Activated T-cell treated with anti-CD3 and anti-CD28 coated beads for 1 hour (primary cell): ENCODE data around the gene CA10.

ENCODE experiments used
- DNase-seq: peaks from one replicate; pipeline ENCODE4 v3.0.0-alpha.2; 2020; ENCODE audit warnings: low read depth

Gene CA10

GRCh38 chr17:51765282-51766135 lies 393.0 kb downstream of the CA10 start:
- DNase-seq, result no peak

- DNase-seq, result peak; percentile 8
Observed at GRCh38 chr17:51764387-51764971, 394.0 kb downstream of the CA10 start.

DNA sequence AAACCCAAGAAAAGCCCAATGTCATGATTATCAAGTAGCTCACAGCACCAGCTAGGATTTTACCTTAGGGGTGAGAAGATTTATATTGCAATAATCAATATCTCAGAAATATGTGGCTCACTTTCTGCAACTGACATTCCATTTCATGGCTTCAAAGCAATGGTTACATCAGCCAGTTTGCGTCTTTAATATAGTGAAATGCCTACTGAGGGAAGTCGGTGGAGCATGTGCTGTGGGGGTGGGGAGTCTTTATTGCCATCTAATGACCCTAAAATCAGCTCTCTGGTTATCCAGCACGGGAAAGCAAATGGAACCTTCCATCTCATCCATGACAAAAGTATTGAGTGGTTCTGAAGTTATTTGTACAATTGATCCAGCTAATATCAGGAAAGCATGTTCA lies 395.5 kb downstream of the CA10 start:
- DNase-seq, result no peak

GRCh38 chr17:51761105-51761504 lies 397.4 kb downstream of the CA10 start:
- DNase-seq, result no peak

GRCh38 chr17:51759260-51759659 lies 399.3 kb downstream of the CA10 start:
- no peak for DNase-seq

DNA sequence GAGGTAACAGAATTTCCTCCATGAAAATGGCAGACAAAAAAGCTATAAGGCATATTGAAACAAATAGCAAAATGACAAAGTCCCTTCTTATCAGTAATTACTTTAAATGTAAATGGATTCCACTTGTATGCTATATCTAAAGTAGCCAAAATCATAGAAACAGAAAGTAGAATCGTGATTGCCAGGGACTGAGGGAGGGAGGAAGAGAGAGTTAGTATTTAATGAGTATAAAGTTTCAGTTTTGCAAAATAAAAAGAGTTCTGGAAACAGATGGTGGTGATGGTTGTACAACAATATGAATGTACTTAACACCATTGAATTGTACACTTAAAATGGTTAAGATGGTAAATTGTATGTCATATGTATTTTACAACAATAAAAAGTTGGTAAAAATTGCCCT lies 407.4 kb downstream of the CA10 start:
- DNase-seq, result no peak

DNA sequence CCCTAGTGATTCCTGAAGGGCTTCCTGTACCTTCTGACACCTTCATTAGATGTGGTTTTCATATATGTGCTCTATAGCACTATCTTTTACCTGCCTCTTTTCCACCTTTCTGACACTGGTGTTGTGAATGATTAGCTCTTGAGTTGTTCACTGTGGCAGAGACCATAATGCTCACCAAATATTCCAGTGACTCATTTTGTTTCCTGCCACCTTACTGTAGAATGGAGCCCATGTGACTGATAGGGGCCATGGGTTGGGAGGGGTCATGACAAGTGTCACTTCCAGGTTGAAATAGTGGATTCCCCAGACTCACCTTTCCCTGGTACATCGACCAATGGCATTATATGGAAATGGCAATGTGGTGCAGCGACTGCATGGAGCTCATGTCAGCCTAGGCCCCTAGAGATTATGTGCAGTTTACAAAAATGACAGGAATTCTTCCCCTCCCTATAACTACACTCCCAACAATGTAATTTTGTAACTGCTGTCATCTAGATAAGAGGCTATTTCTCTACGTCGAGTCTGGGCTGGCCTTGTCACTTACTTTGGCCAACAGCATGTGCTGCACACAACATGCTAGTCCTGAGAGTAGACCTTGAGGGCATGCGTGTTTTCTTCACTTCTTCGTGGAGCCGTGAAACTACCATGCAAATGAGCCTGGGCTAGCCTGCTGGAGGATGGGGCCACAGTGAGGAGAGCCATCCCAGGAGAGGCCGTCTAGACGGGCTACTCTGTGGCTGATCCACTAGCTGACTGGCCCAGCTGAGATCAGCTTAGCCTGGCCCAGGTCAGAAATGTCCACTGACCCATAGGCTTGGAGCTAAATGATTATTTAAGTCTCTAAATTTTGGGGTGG lies 409.5 kb downstream of the CA10 start:
- no peak for DNase-seq

DNA sequence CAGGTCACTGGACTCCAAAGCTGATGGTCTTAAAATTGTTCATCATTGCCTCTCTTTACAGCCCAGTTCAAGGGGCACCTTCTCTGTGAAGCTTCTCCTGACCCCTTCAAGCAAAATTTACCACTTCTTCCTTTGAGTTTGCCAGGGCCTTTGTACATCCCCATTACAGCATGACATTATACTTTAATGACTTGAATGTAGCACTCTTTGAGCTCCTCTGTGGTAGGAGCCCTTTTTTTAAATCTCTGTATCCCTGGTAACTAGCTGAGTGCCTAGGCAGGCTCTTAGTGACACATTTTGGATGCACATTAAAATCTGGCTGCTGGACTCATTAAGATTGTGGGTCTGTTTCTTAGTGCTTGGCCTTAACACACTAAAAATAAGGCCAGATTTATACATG lies 412.1 kb downstream of the CA10 start:
- DNase-seq, result no peak

- DNase-seq, result no peak
Observed at GRCh38 chr17:51745993-51746392, 412.5 kb downstream of the CA10 start.

DNA sequence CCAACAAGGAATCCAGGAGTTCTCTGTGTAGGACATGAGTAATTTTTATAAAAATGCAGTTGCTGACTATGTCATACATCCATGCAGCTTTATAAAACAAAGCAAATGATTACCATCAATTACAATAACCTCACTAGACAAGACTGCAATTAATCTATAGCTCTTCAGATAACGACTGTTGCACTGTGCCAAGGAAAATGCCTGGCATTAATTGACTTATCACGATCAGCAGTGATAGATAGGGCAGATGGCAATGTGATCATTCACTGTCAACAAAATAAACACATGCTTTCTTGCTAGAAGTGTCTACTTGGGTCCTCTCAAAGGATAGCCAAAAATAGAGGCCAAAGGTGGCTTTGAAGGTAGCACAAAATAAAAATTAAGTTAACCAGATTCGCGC lies 415.0 kb downstream of the CA10 start:
- DNase-seq, result no peak

GRCh38 chr17:51742571-51742970 lies 415.9 kb downstream of the CA10 start:
- no peak for DNase-seq

DNA sequence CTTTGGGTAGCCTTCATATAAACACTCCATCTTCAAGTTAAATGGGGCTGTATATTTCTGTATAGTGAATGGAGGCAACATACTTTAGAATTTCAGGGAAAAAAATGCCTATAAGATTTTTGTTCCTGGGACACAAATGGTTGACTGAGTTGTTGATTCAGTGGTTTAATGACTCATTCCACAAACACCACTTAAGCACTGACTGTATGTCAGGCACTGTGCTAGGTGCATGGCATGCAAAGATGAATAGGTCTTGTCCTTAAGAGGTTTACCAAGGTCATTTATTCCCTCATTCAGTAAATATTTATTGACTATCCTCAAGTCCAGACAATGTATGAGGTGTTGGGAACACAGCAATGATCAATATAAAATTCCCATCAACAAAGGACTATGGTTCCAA lies 417.1 kb downstream of the CA10 start:
- DNase-seq, result no peak

GRCh38 chr17:51740531-51740930 lies 418.0 kb downstream of the CA10 start:
- no peak for DNase-seq

DNA sequence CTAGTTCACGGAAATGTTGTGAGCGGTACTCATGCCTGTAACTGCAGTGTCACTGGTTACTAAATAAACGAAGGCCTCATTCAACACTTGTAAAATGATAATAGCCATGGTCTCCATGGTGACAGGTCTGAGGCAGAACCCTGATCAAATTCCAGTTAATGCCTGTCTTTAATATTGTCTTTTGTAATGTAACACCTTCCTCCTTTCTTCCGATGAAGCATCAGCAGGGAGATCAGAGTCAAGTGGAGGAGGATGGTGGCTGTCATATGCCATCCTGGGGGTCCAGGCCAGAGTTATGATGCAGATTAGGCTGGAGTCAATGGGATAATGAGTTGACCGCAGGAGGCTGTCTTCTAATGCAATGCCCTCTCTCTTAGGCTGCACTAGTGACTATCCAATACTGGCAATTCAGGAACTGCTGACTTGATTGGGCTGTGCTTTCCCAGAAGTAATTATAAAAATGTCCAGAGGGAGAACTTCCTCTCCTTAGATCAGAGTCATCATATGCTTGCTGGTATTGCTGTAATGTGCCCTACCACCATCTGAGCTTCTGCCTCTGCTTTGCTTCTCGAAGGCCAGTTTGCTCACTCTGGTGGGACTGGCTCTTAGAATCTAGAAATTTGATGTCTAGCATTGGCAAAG lies 419.1 kb downstream of the CA10 start:
- DNase-seq, result no peak

DNA sequence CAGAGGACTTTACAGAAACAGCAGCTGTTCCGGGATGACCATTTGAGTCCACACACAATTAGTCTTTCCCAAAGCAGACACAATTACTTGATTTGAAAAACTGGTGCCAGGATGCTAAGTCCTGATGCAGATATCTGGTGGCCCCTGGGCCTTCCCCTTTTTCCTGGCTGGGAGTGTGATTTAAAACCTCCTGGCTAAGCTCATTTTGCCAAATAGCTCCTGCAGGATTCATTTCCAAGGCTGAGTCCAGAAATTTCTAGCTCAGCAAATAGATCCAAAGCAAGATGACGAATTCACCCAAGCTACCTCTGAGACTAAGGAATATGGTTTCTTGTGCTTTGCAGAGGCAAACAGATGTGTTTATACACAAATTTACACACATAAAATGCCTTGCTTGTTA lies 422.2 kb downstream of the CA10 start:
- DNase-seq, result no peak

GRCh38 chr17:51734976-51735375 lies 423.5 kb downstream of the CA10 start:
- DNase-seq, result no peak

GRCh38 chr17:51734462-51734861 lies 424.1 kb downstream of the CA10 start:
- peak; percentile 1 for DNase-seq

DNA sequence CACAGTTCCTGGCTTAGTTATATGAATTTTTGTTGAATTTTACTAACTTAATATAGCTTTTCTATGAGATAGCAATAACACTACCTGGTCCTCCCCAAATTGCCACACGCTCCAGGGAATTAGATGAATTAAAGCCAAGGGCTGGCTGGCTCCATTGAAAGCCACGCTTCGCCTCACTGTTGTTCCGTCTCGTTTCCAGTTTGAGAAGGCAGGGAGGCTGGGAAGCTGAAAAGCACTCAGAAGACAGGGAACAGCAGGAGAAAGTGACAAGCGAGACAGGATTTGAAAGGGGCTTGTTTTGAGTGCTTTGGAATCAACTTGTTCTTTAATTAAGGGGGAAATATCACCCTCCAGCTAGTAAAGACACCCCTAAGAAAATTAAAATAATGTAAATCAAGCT lies 425.3 kb downstream of the CA10 start:
- no peak for DNase-seq

GRCh38 chr17:51731941-51732722 lies 426.4 kb downstream of the CA10 start:
- no peak for DNase-seq

DNA sequence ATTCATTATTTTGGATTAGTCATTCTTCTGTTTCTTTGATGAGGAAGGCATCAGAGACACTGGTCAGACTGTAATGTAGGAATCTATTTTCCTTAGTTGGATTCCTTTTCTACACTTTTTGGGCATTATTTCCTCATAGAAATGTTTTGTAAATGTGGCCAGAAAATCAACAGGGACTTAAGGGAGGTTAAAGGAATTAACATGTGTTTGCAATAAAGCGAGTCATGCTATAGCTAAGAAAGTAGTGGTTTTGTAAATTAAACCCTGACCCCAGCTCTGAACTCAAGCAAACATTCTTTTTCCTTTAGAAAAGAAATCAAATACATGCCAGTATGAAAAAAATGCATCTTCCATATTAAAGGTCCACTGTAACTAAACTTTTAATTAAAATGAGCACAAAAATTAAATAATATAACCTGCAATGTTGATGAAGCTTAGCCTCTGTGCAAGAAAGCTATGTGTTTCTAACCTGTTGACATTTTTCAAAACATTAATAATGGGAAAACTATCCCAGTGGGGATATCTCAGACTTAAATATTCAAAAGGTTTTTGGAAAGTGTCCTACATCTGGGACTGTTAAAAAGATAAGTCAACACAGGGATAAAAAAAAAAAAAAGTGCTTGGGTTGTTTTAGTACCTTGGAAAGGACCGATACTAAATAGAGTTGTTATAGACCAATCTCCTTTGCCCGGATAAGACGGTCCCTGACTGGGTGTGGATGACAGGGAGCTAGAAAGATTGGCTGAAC lies 428.0 kb downstream of the CA10 start:
- no peak for DNase-seq

DNA sequence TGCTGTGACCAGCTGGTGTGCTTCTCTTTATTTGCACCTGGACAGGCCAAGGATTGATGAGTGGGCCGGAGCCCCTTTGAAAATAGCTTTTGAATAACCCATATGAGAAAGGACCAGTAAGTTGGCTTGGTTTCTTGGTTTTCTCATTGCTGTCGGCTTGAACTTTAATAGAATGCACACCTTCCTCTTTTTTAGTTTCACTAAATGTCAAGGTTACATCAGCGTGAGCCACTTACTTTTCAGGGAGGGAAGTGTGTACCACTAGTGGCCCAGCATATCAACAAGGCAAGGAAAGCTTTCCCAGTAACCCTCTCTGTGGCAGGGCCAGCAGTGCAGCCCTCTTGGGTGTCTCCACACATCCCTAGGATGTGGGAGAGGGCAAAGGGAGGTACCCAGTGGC lies 433.3 kb downstream of the CA10 start:
- DNase-seq, result no peak
